ENCODE results near the gene GSTCD. TPM values are rescaled to one million over a fixed set of nuclear protein-coding genes. Genes with fewer than 3 reads are reported as not detected.
A peak's percentile ranks its signal among the peaks of the same experiment; 100 is the strongest.

GSTCD gene
- total and polyA plus RNA-seq, 9 of the 15 experiments (the other 6 are each of a cell fraction or from before 2014, with no cell fraction given): 4.5 to 36.3 (median 16.0) TPM

DNA sequence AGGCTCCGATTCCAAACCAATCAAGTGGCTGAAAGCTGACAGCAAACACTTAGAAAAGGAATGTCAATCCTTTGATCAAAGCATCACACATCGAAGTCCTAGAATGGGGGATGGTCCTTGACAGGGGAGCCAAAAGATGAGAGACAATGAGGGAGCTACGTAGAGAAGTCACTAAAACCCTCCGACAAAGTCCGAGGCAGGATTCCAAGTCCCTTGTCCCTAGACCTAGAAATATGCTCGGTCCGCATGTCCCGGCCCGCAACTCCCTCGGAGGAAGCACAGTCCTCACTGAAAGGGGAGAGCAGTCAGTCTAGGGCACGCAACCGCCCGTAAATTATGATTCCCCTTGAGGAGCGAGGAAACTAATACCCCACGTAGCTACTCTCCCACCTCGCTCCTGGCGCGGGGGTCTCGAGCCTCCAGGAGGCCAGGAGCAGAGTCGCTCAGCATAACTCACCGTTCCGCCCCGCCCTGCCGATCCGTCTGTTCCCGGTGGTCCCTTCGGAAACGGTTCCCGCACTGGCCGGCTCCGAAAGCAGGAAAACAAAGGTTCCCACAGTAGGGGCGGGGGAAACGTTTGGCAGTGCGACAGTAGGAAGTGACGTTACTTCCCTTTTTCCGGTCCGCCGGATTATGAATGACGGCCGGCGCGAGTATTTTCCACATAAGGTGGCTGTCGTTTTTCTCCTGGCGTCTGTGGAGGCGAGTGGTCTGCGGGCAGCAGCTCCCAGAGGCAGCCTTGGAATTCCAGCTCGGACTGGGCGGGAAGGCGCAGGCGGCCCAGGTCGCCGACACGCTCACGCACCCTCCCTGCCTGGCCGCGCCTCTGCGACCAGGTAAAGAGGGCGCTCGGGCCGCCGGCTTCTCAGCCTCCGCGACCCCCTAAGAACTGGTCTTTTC is at the start of gene GSTCD, which contains the start of gene INTS12 (continued):
- TF ChIP-seq, protein P1, sequence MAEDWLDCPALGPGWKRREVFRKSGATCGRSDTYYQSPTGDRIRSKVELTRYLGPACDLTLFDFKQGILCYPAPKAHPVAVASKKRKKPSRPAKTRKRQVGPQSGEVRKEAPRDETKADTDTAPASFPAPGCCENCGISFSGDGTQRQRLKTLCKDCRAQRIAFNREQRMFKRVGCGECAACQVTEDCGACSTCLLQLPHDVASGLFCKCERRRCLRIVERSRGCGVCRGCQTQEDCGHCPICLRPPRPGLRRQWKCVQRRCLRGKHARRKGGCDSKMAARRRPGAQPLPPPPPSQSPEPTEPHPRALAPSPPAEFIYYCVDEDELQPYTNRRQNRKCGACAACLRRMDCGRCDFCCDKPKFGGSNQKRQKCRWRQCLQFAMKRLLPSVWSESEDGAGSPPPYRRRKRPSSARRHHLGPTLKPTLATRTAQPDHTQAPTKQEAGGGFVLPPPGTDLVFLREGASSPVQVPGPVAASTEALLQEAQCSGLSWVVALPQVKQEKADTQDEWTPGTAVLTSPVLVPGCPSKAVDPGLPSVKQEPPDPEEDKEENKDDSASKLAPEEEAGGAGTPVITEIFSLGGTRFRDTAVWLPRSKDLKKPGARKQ (CRISPR knock-in tag; IDR thresholded peaks at IDR 0.05): no peak
- TF ChIP-seq, protein P2, sequence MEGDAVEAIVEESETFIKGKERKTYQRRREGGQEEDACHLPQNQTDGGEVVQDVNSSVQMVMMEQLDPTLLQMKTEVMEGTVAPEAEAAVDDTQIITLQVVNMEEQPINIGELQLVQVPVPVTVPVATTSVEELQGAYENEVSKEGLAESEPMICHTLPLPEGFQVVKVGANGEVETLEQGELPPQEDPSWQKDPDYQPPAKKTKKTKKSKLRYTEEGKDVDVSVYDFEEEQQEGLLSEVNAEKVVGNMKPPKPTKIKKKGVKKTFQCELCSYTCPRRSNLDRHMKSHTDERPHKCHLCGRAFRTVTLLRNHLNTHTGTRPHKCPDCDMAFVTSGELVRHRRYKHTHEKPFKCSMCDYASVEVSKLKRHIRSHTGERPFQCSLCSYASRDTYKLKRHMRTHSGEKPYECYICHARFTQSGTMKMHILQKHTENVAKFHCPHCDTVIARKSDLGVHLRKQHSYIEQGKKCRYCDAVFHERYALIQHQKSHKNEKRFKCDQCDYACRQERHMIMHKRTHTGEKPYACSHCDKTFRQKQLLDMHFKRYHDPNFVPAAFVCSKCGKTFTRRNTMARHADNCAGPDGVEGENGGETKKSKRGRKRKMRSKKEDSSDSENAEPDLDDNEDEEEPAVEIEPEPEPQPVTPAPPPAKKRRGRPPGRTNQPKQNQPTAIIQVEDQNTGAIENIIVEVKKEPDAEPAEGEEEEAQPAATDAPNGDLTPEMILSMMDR (IDR thresholded peaks at IDR 0.05 in 2 of 3, conservative IDR thresholded peaks at IDR 0.05 in 1 of 3; ENCODE audit: insufficient read depth in 2 of 3, low read depth in 1 of 3, low read length in 3 of 3): peak in 1 of 3 experiments; percentile 2; a peak in 1 of 6 replicates
- no peak for TF ChIP-seq HMG20B (CRISPR knock-in tag; IDR thresholded peaks at IDR 0.05)
- TF ChIP-seq RBFOX2 (IDR thresholded peaks at IDR 0.05; ENCODE audit: low read depth, low read length): peak; percentile 91
- TF ChIP-seq ZZZ3 (IDR thresholded peaks at IDR 0.05): no peak
- TF ChIP-seq EHMT2 (IDR thresholded peaks at IDR 0.05): no peak
- TF ChIP-seq, protein P3, sequence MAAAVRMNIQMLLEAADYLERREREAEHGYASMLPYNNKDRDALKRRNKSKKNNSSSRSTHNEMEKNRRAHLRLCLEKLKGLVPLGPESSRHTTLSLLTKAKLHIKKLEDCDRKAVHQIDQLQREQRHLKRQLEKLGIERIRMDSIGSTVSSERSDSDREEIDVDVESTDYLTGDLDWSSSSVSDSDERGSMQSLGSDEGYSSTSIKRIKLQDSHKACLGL (CRISPR knock-in tag; IDR thresholded peaks at IDR 0.05; ENCODE audit: borderline replicate concordance, poor library complexity, severe bottlenecking): no peak
- TF ChIP-seq FOXK2 (conservative IDR thresholded peaks at IDR 0.05 in 1 of 2, IDR thresholded peaks at IDR 0.05 in 1 of 2; ENCODE audit: low read depth in 2 of 2): peak; percentile 86 to 88
- TF ChIP-seq DIDO1 (tag; IDR thresholded peaks at IDR 0.05; ENCODE audit: low read depth): peak; percentile 97
- TF ChIP-seq, protein P4, sequence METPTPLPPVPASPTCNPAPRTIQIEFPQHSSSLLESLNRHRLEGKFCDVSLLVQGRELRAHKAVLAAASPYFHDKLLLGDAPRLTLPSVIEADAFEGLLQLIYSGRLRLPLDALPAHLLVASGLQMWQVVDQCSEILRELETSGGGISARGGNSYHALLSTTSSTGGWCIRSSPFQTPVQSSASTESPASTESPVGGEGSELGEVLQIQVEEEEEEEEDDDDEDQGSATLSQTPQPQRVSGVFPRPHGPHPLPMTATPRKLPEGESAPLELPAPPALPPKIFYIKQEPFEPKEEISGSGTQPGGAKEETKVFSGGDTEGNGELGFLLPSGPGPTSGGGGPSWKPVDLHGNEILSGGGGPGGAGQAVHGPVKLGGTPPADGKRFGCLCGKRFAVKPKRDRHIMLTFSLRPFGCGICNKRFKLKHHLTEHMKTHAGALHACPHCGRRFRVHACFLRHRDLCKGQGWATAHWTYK (CRISPR knock-in tag; IDR thresholded peaks at IDR 0.05): no peak
- TF ChIP-seq, protein P5, sequence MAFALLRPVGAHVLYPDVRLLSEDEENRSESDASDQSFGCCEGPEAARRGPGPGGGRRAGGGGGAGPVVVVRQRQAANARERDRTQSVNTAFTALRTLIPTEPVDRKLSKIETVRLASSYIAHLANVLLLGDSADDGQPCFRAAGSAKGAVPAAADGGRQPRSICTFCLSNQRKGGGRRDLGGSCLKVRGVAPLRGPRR (CRISPR knock-in tag; IDR thresholded peaks at IDR 0.05): no peak
- peak; percentile 59 for TF ChIP-seq SMAD4 (CRISPR knock-in tag; conservative IDR thresholded peaks at IDR 0.05)
- TF ChIP-seq ARID1B (IDR thresholded peaks at IDR 0.05): peak; percentile 41; the same call in 1 of the 2 replicates
- no peak for TF ChIP-seq CEBPB (tag; IDR thresholded peaks at IDR 0.05)
- TF ChIP-seq, protein P6, sequence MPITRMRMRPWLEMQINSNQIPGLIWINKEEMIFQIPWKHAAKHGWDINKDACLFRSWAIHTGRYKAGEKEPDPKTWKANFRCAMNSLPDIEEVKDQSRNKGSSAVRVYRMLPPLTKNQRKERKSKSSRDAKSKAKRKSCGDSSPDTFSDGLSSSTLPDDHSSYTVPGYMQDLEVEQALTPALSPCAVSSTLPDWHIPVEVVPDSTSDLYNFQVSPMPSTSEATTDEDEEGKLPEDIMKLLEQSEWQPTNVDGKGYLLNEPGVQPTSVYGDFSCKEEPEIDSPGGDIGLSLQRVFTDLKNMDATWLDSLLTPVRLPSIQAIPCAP (CRISPR knock-in tag; IDR thresholded peaks at IDR 0.05; ENCODE audit: borderline replicate concordance): peak; percentile 73; the same call in 1 of the 2 replicates
- TF ChIP-seq ZFP1 (CRISPR knock-in tag; IDR thresholded peaks at IDR 0.05): no peak
- TF ChIP-seq HNRNPLL (IDR thresholded peaks at IDR 0.05; ENCODE audit: low read depth, low read length, poor library complexity, severe bottlenecking): peak; percentile 45
- no peak for TF ChIP-seq ZNF589 (CRISPR knock-in tag; IDR thresholded peaks at IDR 0.05; ENCODE audit: low read depth)
